Measurements from ENCODE around the gene PSME3.

Gene PSME3

DNA sequence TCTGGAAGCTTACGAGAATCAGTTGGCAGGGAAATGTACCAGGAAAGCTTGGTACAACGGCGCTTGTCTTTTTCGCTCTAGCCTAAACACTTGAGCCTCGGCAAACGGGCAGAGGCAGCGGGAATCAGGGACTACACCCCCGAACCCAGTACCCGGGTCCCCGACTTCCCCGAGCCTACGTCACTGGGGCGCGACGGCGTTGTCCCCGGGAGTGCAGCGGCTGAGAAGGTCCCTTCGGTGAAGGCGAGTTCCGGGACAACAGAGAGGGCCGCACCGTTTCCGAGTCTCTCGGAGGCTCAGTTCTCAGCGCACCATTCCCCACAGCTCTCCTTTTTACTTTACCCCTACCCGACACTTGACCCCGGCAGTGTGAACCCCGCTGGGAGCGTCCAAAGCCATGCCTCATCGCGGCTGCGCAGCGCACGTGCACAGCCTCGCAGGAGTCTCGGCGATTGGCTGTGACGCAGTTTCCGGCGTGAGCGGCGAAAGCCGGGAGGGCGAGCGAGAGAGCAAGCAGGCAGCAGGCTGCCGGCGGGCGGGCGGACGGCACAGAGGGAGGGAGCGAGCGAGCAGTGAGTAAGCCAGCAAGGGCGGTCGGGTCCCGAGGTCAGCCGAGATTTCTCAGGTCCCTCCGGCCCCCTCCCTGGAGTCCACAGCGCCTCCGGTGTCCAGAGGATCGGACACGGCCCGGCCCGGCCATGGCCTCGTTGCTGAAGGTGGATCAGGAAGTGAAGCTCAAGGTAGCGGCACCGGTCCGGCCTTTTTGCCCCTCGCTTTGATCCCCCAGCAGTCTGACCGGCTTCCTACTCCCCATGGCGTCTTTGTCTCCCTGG lies at the start of gene PSME3:
Gene PSME3 (plus strand): TSS at position 464 of the 833 bp plus-strand sequence. CDS start 235 bp downstream, at position 699.
- DNase-seq (ENCODE audit: low spot score): peak; percentile 86

GRCh38 chr17:42783791-42784138 lies 49.4 kb upstream of the PSME3 start:
- no peak for DNase-seq (ENCODE audit: low spot score)

GRCh38 chr17:42784409-42784808 lies 48.8 kb upstream of the PSME3 start:
- DNase-seq (ENCODE audit: low spot score): no peak

DNA sequence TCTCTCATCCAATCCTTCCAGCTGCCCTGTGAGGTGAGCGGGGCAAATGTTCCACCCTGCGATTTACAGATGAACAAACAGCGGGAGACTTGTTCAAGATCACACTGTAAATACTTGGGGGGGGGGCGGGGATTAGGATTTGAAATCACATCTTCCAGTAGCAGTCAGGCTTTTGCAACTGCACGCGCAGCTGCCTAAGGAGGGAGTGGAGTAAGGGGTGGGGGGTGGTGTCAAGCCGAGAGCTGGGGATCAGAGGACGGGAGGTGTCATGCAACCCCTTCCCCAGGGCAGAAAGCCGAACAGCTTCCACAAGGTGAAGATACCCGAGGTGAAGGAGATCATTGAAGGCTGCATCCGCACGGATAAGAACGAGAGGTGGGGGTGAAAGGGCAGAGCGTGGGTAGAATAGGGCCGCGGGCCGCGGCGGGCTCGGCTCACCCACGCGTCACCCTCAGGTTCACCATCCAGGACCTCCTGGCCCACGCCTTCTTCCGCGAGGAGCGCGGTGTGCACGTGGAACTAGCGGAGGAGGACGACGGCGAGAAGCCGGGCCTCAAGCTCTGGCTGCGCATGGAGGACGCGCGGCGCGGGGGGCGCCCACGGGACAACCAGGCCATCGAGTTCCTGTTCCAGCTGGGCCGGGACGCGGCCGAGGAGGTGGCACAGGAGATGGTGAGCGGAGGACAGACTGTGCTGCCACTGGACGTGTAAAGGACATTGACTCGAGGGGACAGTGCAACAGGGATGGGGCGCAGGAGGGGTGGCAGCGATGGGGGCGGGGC lies 48.2 kb upstream of the PSME3 start:
- no peak for DNase-seq (ENCODE audit: low spot score)

DNA sequence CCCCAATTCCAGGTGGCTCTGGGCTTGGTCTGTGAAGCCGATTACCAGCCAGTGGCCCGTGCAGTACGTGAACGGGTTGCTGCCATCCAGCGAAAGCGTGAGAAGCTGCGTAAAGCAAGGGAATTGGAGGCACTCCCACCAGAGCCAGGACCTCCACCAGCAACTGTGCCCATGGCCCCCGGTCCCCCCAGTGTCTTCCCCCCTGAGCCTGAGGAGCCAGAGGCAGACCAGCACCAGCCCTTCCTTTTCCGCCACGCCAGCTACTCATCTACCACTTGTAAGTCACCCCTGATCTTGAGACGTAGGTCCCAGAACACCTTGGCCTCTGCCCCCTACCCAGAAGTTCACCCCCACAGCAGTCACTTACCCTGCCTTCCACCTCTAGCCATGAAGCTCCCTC lies 45.9 kb upstream of the PSME3 start:
- no peak for DNase-seq (ENCODE audit: low spot score)

DNA sequence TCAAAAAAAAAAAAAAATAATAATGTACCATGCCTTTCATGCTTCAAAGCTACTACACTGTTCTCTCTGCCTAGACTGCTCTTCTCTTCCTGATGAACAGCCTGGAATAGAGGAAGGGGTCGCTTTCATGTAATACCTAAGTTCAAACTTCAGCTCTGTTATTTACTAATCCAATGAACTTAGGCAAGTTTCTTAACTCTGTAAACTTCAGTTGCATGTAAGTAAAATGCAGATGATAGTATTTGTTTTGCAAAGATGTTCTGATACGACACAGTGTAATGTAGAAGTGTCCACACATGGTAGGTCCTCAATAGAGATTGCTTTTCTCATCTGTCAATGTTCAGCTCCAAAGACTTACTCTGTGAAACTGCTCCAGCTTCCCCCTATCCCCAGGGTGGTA lies 41.2 kb upstream of the PSME3 start:
- DNase-seq (ENCODE audit: low spot score): no peak

DNA sequence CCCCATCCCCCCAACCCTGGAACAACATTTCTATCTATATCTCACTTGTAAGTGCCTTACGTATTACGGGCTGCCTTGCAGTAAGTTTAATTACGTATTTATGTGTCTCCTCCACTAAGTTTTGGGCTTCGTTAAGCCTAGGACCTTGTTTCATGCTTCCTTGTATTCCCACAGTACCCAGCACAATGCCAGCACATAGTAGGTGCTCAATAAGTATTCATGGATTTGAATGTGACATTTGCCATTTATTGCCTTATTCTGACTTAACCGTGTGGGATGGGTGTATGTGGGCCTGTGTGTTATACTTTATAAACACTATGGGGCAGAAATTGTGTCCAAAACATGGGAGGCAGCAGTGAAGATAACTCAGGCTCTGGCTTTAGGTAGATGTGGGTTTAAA lies 40.7 kb upstream of the PSME3 start:
- no peak for DNase-seq (ENCODE audit: low spot score)

DNA sequence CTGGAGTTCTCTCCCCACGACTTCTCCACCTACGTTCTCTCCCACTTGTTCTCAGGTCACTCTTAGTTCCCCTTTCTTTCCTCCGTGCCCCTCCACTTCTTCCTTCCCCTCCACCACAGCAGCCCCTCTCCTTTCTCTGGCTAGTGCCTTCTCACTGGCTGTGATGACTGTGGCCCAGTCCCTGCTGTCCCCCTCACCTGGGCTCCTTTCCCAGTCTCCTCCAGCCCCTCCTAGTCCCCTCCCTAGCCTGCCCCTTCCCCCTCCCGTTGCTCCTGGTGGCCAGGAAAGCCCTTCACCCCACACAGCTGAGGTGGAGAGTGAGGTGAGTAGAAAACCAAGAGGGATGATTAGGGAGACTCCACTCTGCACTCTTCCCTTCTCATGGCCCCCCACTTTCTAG lies 38.1 kb upstream of the PSME3 start:
- DNase-seq (ENCODE audit: low spot score): no peak

- no peak for DNase-seq (ENCODE audit: low spot score)
Measured at GRCh38 chr17:42795465-42795864, 37.7 kb upstream of the PSME3 start.

DNA sequence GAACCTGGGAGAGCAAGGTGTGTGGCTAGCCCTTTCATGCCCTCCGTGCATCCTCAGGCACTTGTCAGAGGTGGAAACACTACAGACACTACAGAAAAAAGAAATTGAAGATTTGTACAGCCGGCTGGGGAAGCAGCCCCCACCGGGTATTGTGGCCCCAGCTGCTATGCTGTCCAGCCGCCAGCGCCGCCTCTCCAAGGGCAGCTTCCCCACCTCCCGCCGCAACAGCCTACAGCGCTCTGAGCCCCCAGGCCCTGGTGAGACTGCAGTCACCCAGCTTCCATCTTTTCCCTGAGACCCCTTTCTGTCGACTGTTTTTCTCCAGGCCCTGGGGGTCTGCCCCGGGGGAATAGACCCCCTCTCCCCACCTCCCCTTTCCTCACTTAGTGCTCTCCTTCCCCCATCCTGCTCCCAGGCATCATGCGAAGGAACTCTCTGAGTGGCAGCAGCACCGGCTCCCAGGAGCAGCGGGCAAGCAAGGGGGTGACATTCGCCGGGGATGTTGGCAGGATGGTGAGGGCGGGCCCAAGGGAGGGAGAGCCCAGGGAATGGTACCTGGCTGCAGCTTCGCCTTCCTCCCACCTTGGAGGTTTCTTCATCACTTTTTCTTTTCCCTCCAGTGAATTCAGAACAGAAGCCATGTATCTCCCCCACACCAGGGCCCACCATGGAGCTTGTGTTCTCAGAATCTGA lies 37.0 kb upstream of the PSME3 start:
- no peak for DNase-seq (ENCODE audit: low spot score)

DNA sequence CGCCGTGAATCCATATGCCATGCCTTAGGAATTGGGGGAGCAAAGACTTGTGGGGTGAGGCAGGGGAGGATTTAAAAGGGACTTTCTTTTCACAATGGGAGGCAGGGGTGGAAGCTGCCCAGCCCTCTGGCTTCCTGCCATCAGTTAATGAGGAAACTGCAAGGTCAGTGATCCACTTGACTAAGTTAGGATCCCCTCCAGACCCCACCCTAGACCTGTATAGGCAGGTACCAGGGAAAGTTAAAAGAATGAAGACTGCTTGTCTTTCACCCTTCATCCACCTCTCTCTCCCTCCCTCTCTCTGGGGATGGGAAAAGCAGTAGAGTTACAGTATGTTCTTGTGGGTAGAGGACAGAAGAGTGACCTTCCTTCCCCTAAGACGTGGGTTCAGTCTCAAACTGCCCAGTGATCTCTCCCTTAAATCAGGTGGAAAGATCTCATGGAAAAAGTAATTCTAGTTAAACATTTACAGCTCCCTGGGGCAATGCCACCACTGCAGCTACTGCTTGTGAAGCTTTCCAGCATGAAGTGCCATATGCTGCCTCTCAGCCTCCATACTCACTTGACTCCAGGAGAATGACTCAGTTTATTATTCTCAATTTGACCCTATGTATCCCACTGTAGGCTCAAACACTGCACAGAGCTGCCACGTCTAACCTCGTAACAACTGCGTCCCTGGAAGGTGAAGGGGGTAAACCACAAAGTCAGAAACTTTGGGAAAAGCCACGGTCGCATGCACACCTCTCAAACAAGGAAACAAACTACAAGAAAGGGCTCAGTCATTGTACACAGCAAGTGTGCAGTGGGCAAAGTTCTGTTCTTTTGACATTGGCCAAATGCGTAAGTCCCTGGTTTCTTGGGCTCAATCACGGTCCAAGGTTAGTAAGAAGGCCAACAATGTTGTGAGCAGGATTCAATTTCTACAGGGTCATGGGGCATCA lies 35.9 kb upstream of the PSME3 start:
- no peak for DNase-seq (ENCODE audit: low spot score)

DNA sequence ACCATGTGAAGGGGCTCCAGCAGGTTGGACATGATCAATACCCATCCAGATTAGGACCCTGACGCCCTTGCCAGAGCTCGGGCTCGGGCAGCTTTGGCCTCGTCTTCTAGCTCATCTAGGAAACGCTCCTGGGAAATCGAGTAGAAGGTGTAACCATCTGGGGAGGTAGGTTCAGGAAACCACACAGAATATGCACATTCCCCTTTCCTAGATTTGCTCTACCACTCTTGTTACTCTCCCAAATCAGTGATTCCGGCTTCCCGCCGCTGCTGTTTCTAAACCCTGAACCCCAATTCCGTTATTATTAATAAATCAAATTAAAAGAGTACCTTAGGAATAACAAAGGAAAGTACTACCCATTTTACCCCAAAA lies 35.2 kb upstream of the PSME3 start:
- DNase-seq (ENCODE audit: low spot score): no peak

- peak; percentile 72 for DNase-seq (ENCODE audit: low spot score)
Measured at GRCh38 chr17:42798383-42799380, 34.5 kb upstream of the PSME3 start, which contains the start of the genes CNTD1 and COA3. Gene CNTD1, plus strand, starts transcription at chr17:42798861. Its CDS starts 207 bp downstream, at chr17:42799068. Gene COA3, minus strand, starts transcription at chr17:42798704. Its CDS starts 23 bp downstream, at chr17:42798681.

DNA sequence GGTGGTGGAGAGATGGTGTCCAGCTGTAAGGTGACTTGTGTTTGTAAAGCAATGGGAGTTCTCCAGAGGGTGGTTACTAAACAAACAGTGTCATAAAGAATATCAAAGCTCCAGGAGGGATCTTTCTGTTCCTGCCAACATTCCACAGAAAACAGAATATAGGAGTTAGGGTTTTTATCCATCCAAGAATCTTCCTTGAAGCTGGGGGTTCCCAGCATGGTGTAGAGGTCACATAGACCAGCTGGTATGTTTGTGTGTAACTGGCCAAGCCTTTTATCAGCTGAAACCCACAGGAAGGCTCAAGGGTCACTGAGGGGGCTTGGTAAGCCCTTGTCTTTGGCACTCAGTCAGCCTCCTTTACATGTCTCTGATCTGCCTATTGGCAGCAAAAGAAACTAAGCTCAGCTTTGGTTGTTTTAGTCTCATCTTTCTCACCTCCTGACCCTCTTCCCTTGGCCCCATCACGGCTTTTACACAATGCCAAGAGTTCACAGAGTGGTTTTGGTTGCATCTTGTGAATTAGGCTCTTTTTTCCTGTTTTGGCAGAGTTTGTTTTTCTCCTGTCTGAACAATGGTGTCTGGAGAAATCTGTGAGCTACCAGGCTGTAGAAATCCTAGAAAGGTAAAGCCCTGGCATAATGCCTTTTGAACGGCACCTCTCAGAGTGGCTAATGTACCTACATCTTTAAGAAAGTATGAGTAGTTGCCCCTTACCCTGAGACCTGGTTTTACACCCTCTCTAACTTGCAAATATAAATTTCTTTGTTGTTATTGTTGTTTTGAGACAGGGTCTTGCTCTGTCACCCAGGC lies 29.9 kb upstream of the PSME3 start:
- no peak for DNase-seq (ENCODE audit: low spot score)

GRCh38 chr17:42804918-42805367 lies 28.3 kb upstream of the PSME3 start:
- DNase-seq (ENCODE audit: low spot score): no peak

- no peak for DNase-seq (ENCODE audit: low spot score)
Measured at GRCh38 chr17:42806249-42806648, 26.9 kb upstream of the PSME3 start.

DNA sequence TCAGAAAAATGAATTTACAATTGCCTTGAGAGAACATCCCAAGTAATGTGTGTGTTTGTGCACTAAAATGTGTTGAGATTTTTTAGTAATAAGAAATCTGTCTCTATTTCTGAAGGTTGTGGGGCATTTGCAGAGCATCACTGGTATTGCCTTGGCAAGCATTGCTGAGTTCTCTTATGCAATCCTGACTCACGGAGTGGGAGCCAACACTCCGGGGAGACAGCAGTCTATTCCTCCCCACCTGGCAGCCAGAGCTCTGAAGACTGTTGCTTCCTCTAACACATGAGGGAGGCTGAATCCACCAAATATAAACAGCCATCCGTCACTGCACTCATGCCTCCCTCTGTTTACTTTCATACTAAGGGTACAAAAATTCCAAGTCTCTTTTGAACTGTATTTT lies 23.9 kb upstream of the PSME3 start:
- DNase-seq (ENCODE audit: low spot score): no peak

DNA sequence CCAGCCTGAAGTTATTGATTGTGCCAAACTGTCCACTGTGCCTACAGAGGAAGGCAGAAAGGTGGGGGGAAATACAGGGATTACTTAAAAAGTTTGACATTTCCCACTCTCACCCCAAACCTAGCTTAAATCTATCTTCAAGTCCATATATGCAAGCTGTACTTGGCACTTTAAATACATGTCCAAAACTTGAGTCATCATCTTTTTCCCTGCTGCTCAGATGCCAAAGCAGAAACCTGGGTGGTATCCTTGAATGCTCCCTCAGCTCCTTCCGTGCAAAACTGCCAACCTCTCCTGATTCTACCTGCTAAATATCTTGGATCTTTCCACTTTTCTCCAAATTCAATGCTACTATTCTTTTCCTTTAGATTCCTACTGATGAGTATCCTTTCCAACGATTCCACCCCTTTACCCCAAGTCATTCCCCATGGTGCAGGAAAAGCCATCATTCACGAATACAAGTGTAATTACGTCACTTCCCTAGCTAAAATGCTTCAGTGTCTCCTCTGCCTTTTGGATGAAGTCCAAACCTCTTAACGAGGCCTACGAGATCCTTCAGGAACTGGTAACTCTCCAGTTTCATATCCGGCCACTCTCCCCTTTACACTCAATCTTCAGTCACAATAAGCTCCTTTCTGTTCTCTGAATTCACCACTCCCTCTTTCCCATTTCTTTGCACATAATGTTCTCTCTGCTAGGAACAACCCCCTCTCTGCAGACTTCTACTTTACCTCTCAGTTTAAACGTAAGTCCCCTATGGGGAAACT lies 18.4 kb upstream of the PSME3 start:
- no peak for DNase-seq (ENCODE audit: low spot score)

DNA sequence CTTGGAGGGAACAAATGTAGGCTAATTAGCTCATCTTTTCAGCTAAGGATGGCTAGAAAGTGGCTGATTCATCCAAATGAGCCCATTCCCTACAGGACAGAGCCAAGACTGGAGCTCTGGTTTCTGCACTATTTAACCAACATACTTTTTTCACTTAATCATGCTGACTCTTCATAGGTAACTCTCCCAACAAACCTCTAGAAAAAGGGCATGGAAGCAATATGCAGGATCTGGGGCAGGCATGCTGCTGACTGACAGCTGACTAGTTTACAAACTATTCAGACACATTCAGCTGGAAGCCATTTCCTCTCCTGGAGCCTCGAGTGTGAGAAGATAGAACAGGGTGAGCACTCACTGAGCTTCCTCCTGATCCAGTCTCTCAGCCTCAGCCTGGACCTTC lies 15.3 kb upstream of the PSME3 start:
- DNase-seq (ENCODE audit: low spot score): no peak
